ENCODE measurements around the gene FBXL16.

Gene FBXL16

DNA sequence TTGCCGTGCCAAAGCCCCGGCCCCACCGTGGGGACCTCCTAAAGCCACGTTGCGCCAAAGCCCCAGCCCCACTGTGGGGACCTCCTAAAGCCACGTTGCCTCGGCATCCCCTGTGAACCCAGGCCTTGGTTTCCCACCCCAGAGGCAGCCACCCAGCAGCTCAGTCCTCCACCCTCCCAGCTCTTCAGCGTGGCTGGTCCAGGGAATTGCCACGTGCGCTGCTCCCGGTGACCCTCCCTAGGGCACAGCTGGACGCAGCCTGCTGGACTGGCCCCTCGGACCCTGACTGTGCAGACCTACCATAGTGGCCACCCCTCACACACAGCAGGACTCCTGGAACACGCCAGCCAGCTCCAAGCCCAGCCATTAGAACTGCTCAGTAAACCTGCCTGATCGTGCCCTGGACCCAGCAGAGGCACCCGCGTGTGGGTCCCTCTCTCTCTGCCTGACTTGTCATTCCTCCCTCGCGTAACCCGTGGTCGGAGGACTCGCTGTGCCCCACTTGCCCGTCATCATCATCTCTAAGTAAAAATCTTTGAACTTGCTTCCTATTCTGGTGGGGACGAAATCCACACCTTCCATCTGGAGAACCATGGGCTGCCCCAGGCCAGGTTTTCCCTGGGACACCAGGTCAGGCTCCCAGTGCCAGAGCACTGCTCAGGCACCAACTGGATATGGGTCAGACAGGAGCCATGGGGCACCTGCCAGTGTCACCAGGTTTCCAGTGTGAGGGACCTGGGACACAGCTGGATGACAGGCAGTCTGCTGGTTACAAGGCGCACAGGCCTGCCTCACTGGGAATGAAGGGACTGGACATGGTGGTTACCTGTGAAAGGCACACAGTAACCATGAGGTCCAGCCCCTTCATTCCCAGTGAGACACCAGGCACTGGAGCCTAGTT is 29.6 kb upstream of the FBXL16 start:
- no peak for DNase-seq (ENCODE audit: low spot score)

DNA sequence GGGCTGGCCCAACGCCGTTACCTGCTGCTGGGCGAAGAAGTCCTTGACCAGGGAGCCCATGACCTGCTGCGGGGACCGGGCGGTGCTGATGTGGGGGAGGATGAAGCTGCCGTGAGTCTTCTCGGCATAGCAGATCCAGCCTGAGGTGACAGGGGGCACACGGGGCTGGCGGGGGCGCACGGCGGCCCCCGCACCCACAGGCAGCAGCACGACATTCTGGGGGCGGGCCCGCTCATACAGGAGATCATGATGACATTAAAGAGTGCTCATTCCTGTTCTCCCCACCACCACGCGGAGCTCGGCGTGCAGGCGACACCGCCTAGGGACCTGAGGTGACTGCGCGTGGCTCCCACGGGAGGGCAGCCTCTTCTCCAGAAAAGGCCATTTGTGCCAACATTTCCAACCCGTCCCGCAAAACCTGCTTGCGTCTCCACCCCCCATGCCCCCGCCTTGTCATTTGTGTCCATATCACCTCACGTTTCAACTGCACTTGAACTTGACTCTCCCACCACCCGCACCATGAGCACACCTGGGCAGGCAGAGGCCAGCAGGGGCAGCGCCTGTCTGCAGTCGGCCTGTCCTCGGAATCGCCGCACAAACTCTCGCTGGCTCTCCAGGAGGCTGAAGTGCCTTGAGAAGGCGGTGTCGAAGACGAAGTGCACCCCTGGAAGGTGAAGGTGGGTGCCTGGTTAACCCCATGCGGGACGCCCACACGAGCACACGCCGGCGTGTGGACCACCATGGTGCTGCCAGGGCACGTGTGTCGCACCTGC is 28.8 kb upstream of the FBXL16 start:
- no peak for DNase-seq (ENCODE audit: low spot score)

DNA sequence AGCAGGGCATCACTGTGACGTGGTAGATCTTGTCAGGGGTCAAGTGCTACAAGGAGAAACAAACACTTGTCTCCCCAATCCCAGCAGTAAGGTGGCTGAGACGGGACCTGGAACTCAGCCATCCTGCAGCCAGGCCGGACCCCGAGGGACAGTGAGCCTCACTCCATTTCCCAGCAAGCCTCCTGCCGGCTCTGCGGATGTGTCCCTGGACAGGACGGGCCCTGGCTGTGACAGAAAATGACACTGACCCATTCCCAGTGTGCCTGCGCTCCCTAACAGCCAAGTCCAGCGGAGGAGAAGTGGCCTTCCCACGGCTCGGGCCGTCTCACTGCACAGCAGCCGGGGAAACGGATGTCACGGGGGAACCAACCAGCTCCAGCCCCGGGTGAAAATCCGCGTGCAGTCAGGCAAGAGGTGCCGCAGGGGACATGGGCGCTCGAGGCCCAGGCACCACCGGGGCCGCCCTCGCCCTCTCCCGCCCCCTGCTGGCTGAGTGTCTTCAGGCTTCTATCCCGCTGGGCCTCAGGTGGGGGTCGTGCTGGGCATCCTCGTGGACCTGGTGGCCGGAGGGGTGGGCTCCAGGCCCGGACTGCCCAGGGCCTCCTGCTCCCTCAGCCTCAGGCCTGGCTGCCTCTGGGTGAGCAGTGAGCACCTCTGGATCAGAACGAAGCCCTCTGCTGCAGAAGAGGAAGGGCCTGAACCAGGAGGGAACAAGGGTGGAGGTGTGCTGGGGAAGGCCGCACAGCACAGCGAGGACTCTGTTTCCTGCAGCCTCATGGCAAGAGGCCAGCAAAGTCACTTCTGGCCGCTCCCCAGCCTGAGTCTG is 28.0 kb upstream of the FBXL16 start:
- DNase-seq (ENCODE audit: low spot score) = no peak

DNA sequence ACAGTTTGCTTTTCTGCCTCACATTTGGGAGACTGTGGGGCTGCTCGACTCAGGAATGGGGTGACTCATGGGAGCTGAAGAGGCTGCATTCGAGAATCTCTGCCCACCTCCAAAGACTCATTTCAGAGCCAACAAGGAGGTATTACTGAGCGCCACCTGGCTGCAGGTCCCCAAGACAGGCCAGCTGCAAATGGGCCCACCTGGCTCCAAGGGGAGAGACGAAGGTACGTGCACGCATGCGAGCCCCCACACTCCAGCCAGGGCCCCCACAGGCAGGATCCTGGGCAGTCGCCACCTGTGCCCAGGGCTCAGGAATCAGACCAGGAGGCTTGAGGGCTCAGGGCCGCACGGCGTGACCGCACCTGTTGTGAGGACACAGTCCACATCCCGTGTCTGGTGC is 27.3 kb upstream of the FBXL16 start:
- DNase-seq (ENCODE audit: low spot score) = no peak

GRCh38 chr16:732332-732731 is 26.7 kb upstream of the FBXL16 start:
- no peak for DNase-seq (ENCODE audit: low spot score)

DNA sequence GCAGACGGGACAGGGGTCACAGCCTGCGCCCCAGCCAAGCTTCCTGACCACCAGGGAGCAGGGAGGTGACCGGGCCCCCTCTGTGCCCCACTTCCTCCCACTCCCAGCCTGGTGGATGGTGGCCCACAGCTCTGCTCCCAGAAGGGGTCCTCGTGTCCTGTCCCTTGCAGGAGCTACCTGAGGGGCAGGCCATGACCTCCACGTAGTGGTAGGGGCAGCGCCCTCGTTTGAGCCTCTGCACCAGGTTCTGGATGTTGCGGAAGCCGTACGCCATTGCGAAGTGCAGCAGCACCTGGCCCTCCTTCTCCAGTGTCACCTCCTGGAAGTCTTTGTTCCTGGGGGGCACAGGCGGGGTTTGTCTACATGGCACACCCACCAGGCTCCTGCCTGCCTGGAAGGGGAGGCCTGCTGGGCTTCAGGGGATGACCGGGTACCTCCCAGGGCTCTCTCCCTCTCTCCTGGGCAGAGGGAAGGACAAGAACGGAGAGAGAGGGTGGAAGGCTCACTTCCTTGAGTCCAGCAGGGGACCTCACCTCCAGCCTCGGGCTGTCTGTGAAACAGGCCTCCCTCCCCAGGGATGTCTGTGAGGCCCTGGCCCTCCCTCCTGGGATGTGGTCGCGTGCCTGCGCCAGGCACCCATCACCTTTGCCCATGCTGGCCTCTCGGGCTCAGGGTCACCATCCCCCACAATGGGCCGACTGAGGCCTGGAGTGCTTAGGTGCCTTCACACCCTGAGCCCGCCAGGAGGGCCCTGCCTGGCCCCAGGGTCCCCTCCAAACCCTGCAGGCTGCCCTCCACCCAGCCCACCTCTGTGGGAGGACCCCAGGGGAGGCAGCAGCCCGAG is 25.3 kb upstream of the FBXL16 start:
- DNase-seq (ENCODE audit: low spot score) = no peak

DNA sequence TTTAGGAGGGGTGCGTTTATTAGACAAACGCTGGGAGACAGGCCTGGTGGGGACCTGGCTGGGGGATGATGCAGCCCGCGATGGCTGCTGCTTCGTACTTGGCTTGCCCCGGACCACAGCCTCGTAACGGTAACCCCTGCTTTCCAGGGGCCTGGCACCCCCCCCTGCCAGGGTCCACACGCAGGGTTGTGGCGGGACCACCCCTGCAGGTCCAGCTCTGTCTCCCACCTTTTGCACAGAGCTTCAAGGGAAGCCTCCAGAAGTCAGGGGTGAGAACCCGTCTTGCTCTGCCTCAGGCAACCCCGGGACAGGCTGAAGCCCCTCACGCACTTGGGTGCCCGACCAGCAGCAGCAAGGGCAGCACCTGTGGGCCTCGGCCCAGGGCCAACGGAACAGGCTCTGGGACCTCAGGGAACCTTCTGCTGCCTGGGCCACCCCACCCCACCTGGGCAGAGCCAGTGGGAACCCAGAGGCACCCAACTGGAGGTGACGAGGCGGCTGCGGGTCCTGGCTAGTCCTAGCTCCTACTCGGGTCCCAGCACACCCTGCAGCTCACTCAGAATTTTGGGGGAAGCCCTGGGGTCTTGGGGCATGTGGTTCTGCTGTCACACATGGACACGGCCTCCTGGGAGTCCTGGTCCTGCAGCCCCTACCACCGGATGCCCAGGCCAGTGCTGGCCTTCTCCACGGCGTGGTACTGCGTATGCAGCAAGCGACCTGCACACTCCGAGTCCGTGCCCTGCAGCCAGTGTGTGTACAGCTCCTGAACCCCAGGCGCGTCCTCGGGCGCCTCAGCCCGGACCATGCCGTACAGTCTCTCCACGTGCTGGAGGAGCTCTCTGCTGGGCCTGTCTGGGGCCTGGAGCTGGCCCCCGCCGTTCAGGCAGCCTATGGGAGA is 24.4 kb upstream of the FBXL16 start:
- DNase-seq (ENCODE audit: low spot score) = no peak

GRCh38 chr16:728890-729744 is 23.5 kb upstream of the FBXL16 start:
- DNase-seq (ENCODE audit: low spot score) = no peak

- no peak for DNase-seq (ENCODE audit: low spot score)
Observed at GRCh38 chr16:728131-728889, 22.7 kb upstream of the FBXL16 start.

DNA sequence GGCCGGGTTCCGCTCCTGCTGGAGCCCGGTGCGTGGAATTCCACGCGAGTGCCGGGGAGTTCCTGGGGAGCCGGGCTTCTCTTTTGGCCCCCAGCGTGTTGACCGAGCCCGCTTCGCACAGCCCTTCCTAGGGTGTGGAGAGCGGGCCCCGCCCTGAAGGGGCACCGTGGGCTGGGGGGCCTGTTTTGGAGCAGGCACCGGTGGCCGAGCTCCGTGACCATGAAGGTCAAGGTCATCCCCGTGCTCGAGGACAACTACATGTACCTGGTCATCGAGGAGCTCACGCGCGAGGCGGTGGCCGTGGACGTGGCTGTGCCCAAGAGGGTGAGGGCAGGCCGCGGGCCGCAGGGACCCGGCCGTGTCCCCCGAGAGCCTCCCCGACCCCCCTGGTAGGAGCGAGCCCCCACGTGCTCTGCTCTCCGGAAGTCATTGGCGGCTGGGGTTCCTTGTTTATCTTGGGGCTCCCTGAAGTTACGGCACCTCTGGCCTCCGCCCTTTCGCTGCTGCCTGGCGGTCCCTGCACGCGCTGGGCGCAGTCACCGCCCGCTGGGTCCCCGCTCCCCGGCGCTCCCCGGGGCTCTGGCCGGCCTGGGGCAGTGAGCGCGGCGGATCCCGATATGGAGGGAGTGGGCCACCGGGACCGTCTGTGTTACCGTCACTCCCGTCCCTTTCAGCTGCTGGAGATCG is 21.8 kb upstream of the FBXL16 start:
- no peak for DNase-seq (ENCODE audit: low spot score)

GRCh38 chr16:726438-727290 is 21.1 kb upstream of the FBXL16 start, which contains the start of the genes CCDC78 and HAGHL:
Gene CCDC78, minus strand, starts transcription at chr16:726443. Its CDS starts 76 bp downstream, at chr16:726367.
Gene HAGHL, plus strand, starts transcription at chr16:727106. Its CDS starts 404 bp downstream, at chr16:727510.
- no peak for DNase-seq (ENCODE audit: low spot score)

DNA sequence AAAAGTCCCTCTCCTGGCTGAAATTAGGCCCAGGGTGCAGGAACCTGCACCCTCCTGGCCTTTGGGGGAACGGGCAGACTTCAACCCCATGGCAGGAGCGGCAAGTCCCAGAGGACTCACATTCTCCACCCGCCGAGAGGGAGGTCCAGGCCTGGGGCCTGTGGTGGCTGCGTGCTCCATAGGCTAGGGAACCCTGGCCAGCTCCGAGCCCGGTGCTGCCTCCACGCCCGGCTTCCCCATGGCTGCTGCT is 20.5 kb upstream of the FBXL16 start:
- DNase-seq (ENCODE audit: low spot score) = no peak

- DNase-seq (ENCODE audit: low spot score) = no peak
Observed at GRCh38 chr16:725463-726187, 20.0 kb upstream of the FBXL16 start.

GRCh38 chr16:725041-725376 is 19.4 kb upstream of the FBXL16 start:
- DNase-seq (ENCODE audit: low spot score) = no peak

- DNase-seq (ENCODE audit: low spot score) = no peak
Observed at GRCh38 chr16:724188-725040, 18.8 kb upstream of the FBXL16 start.

- no peak for DNase-seq (ENCODE audit: low spot score)
Observed at GRCh38 chr16:723695-724094, 18.1 kb upstream of the FBXL16 start.
